H9 (cell line): ENCODE measurements around the gene RALY. TPM values are rescaled to one million over a fixed set of nuclear protein-coding genes. Genes with fewer than 3 reads are reported as not detected.

Experiments used
- DNase-seq: peaks from one replicate; pipeline ENCODE4 v3.0.0-alpha.2; 2017
- H2AFZ ChIP-seq: one replicate; pipeline ENCODE4 v1.6.1; 2013; ENCODE audit warnings: mild to moderate bottlenecking, low read length, control low read depth, moderate library complexity
- H2AK5ac ChIP-seq: 2 replicates; pipeline ENCODE4 v1.6.1; 2013; ENCODE audit warnings: low read length, control low read depth, mixed read lengths; ENCODE audit not compliant: insufficient read length
- H2BK120ac ChIP-seq: one replicate; pipeline ENCODE4 v1.6.1; 2013; ENCODE audit warnings: low read depth, mild to moderate bottlenecking, low read length, control low read depth, inconsistent platforms; ENCODE audit not compliant: poor library complexity, severe bottlenecking
- H2BK12ac ChIP-seq: 2 replicates; pipeline ENCODE4 v1.6.1; 2013; ENCODE audit warnings: low read length, control low read depth, mixed read lengths, low read depth; ENCODE audit not compliant: insufficient read length
- H2BK15ac ChIP-seq: 2 replicates; pipeline ENCODE4 v1.6.1; 2013; ENCODE audit warnings: low read depth, low read length, control low read depth
- H2BK20ac ChIP-seq: one replicate; pipeline ENCODE4 v1.6.1; 2013; ENCODE audit warnings: low read depth, mild to moderate bottlenecking, low read length, control low read depth, inconsistent platforms; ENCODE audit not compliant: poor library complexity, severe bottlenecking
- H2BK5ac ChIP-seq: 2 replicates; pipeline ENCODE4 v1.6.1; 2013; ENCODE audit warnings: low read length, control low read depth, mixed read lengths; ENCODE audit not compliant: insufficient read length
- H3K14ac ChIP-seq: 2 replicates; pipeline ENCODE4 v1.6.1; 2013; ENCODE audit warnings: low read length, control low read depth; ENCODE audit not compliant: insufficient read depth
- H3K18ac ChIP-seq: 2 replicates; pipeline ENCODE4 v1.6.1; 2013; ENCODE audit warnings: low read depth, mild to moderate bottlenecking, mixed read lengths, low read length, control low read depth; ENCODE audit not compliant: insufficient read length
- H3K23ac ChIP-seq: 2 replicates; pipeline ENCODE4 v1.6.1; 2013; ENCODE audit warnings: low read length, control low read depth, mixed read lengths, low read depth; ENCODE audit not compliant: insufficient read length
- H3K23me2 ChIP-seq: 2 replicates; pipeline ENCODE4 v1.6.1; 2013; ENCODE audit warnings: low read depth, mild to moderate bottlenecking, mixed read lengths, low read length, control low read depth; ENCODE audit not compliant: insufficient read length, poor library complexity, severe bottlenecking
- H3K27ac ChIP-seq: 2 replicates; pipeline ENCODE4 v1.5.1; 2013; ENCODE audit warnings: low read length, control low read depth, mixed read lengths, low read depth; ENCODE audit not compliant: insufficient read length
- H3K27me3 ChIP-seq: 2 replicates; pipeline ENCODE4 v1.6.1; 2013; ENCODE audit warnings: low read length, control low read depth, inconsistent platforms; ENCODE audit not compliant: insufficient read depth
- H3K4ac ChIP-seq: 2 replicates; pipeline ENCODE4 v1.6.1; 2013; ENCODE audit warnings: low read depth, mild to moderate bottlenecking, control low read depth, inconsistent platforms, low read length, moderate library complexity
- H3K4me1 ChIP-seq: 2 replicates; pipeline ENCODE4 v1.6.1; 2013; ENCODE audit warnings: low read length, control low read depth, inconsistent platforms; ENCODE audit not compliant: insufficient read depth
- H3K4me2 ChIP-seq: 2 replicates; pipeline ENCODE4 v1.6.1; 2013; ENCODE audit warnings: low read length, control low read depth, mixed read lengths; ENCODE audit not compliant: insufficient read length, insufficient read depth
- H3K56ac ChIP-seq: 2 replicates; pipeline ENCODE4 v1.6.1; 2013; ENCODE audit warnings: low read depth, mild to moderate bottlenecking, mixed read lengths, low read length, control low read depth; ENCODE audit not compliant: insufficient read length
- H3K79me1 ChIP-seq: 2 replicates; pipeline ENCODE4 v1.6.1; 2013; ENCODE audit warnings: low read depth, mild to moderate bottlenecking, moderate library complexity, low read length, control low read depth, inconsistent platforms; ENCODE audit not compliant: insufficient read depth, poor library complexity, severe bottlenecking
- H3K79me2 ChIP-seq: 2 replicates; pipeline ENCODE4 v1.6.1; 2013; ENCODE audit warnings: low read length, control low read depth, inconsistent platforms; ENCODE audit not compliant: insufficient read depth
- H3K9ac ChIP-seq: 2 replicates; pipeline ENCODE4 v1.6.1; 2013; ENCODE audit warnings: low read length, control low read depth, mixed read lengths; ENCODE audit not compliant: insufficient read length; ENCODE audit errors: extremely low read depth
- H3K9me3 ChIP-seq: one replicate; pipeline ENCODE4 v1.6.1; 2013; ENCODE audit warnings: low read depth, low read length, inconsistent platforms; ENCODE audit not compliant: control insufficient read depth
- H3T11ph ChIP-seq: one replicate; pipeline ENCODE4 v1.6.1; 2013; ENCODE audit warnings: mild to moderate bottlenecking, low read length, control low read depth, inconsistent platforms
- H4K20me1 ChIP-seq: one replicate; pipeline ENCODE4 v1.6.1; 2013; ENCODE audit not compliant: control insufficient read depth, insufficient read length, insufficient read depth
- H4K5ac ChIP-seq: 2 replicates; pipeline ENCODE4 v1.6.1; 2013; ENCODE audit warnings: low read depth, mild to moderate bottlenecking, mixed read lengths, low read length, control low read depth; ENCODE audit not compliant: insufficient read length
- H4K8ac ChIP-seq: replicated peaks from 2 replicates; pipeline ENCODE4 v1.6.1; 2013; ENCODE audit warnings: low read length, control low read depth, mixed read lengths, low read depth; ENCODE audit not compliant: insufficient read length
- H4K91ac ChIP-seq: 2 replicates; pipeline ENCODE4 v1.6.1; 2013; ENCODE audit warnings: low read depth, mild to moderate bottlenecking, moderate library complexity, mixed read lengths, low read length, control low read depth; ENCODE audit not compliant: insufficient read length
- H3K27ac Mint-ChIP-seq, 3 experiments: 2 replicates in 2 of 3; 3 replicates in 1 of 3; pipeline ENCODE4 v1.8.0; 2020 to 2021; ENCODE audit warnings: mixed read lengths in 3 of 3, mild to moderate bottlenecking in 1 of 3, moderate library complexity in 1 of 3
- H3K27me3 Mint-ChIP-seq: 2 replicates; pipeline ENCODE4 v1.8.0; 2021; ENCODE audit warnings: low read depth, mild to moderate bottlenecking, moderate library complexity, mixed read lengths
- H3K36me3 Mint-ChIP-seq, 3 experiments: 2 replicates in 2 of 3; 3 replicates in 1 of 3; pipeline ENCODE4 v1.8.0; 2020 to 2021; ENCODE audit warnings: low read depth in 3 of 3, mixed read lengths in 3 of 3; ENCODE audit not compliant: insufficient read depth in 1 of 3
- H3K4me1 Mint-ChIP-seq, 2 experiments: 2 replicates each; pipeline ENCODE4 v1.8.0; 2020; ENCODE audit warnings: mixed read lengths in 2 of 2
- H3K4me3 Mint-ChIP-seq, 2 experiments: 2 replicates in 1 of 2; 3 replicates in 1 of 2; pipeline ENCODE4 v1.8.0; 2020 to 2021; ENCODE audit warnings: mild to moderate bottlenecking in 2 of 2, mixed read lengths in 2 of 2, moderate library complexity in 1 of 2
- H3K9me3 Mint-ChIP-seq, 2 experiments: 2 replicates in 1 of 2; 3 replicates in 1 of 2; pipeline ENCODE4 v1.8.0; 2020; ENCODE audit warnings: mild to moderate bottlenecking in 2 of 2, mixed read lengths in 2 of 2, moderate library complexity in 1 of 2
- CTCF ChIP-seq: fragments of 200-600 bp; sonication (generic); conservative IDR thresholded peaks from 3 replicates; pipeline ENCODE4 v1.8.0; 2021; ENCODE audit warnings: antibody characterized with exemption, mild to moderate bottlenecking
- WGBS: extraction: QIAGEN DNeasy Blood & Tissue Kit; methylation state at CpG from one replicate; pipeline ENCODE4 v1.1.7; 2013; ENCODE audit warnings: missing lambda C conversion rate, low lambda C conversion rate, mixed read lengths; ENCODE audit not compliant: insufficient read length; ENCODE audit errors: extremely low coverage; 5-methylcytosine and 5-hydroxymethylcytosine counted together
- total RNA-seq: library from RNA; stranded (reverse); gene quantifications from 2 replicates; pipeline ENCODE4 v1.2.1, GENCODE V29; 2021

Gene RALY
- total RNA-seq, 1 experiment from 2014 or later: 199 TPM

GRCh38 chr20:34082232-34082887 is 88.6 kb downstream of the RALY start:
- Histone ChIP-seq H3K9me3 (no peaks in the 10 kb centered on the region), H3K27ac (no peak overlapping the region), H2BK120ac (no peak overlapping the region), H4K5ac (no peak overlapping the region), H2BK15ac (no peak overlapping the region), H3K4me1 (no peaks in the 10 kb centered on the region), H2AFZ (no peak overlapping the region), H3K4me2 (no peak overlapping the region), H3K79me2 (no peaks in the 10 kb centered on the region), H2BK20ac (no peak overlapping the region), H2BK12ac (no peak overlapping the region), H3K23ac (no peak overlapping the region), H4K20me1 (no peaks in the 10 kb centered on the region), H3K27me3 (no peaks in the 10 kb centered on the region), H3T11ph (no peak overlapping the region), H4K8ac (no peak overlapping the region), H3K18ac (no peak overlapping the region), H3K4ac (no peak overlapping the region), H3K79me1 (no peaks in the 10 kb centered on the region), H4K91ac (no peak overlapping the region), H3K14ac (no peak overlapping the region), H3K23me2 (no peaks in the 10 kb centered on the region), H2BK5ac (no peak overlapping the region), H3K56ac (no peak overlapping the region), H3K9ac (no peak overlapping the region), H2AK5ac (no peak overlapping the region)
- no CpG with 5 or more reads among the region's 8 CpGs for WGBS
- Mint-ChIP-seq H3K27ac (0 out of 7 replicates have a peak overlapping the region, but pooled peaks of 1 of the 3 experiments have one; percentile 9), H3K27me3 (no peaks in the 10 kb centered on the region), H3K36me3 (peaks cover 12 to 63% (median 13%) of the 10 kb centered on the region in 3 experiments), H3K9me3 (no peaks in the 10 kb centered on the region), H3K4me3 (no peak overlapping the region), H3K4me1 (no peaks in the 10 kb centered on the region)
- TF ChIP-seq CTCF: no peak
- DNase-seq: no peak
